HL-60/S4 (cell line): ENCODE data around the gene NDUFB1.

Experiments used
- in situ Hi-C: fragments of 300-500 bp; cut with MboI; formaldehyde crosslinking; loops from 2 replicates; pipeline ENCODE4 v1.14.3; 2022; ENCODE audit warnings: low sequenced_read_pairs

Gene NDUFB1

GRCh38 chr14:92103363-92103989, 18.0 kb downstream of the NDUFB1 start:
- in situ Hi-C loops: no loop called here

- in situ Hi-C loops: no loop called here
These were observed 21.7 kb downstream of the NDUFB1 start for GRCh38 chr14:92099802-92100201.

GRCh38 chr14:92093320-92093719, 28.2 kb downstream of the NDUFB1 start:
- in situ Hi-C loops: no loop called here

GRCh38 chr14:92088494-92088893, 33.0 kb downstream of the NDUFB1 start:
- in situ Hi-C loops: no loop called here

DNA sequence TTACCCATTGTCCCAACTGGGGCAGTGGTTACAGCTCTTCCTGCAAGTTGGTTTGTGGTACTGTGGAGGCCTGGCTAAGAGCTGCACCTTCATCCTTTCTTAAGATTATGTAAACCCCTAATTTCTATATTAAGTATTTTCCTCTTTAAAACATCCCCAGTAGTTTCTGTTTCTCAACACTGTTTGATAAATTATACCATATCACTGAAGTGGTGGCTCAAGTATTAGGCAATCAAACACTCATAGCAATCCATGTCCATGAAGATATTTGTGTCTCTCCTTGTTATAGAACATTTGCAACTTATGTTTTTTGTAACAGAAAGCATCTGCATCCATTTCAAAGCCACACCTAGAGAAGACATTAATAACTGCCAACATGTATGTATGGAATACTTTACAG, 47.0 kb downstream of the NDUFB1 start:
- in situ Hi-C loops: no loop called here
